Body of pancreas (tissue), 4 donors: ENCODE measurements around the gene ANAPC2. TPM values are rescaled to one million over a fixed set of nuclear protein-coding genes. Genes with fewer than 3 reads are reported as not detected.
A peak's percentile ranks its signal among the peaks of the same experiment; 100 is the strongest.

Experiments used
- ATAC-seq: fragments of 150-250 bp; one replicate; pipeline ENCODE4 v1.9.1; 2016
- DNase-seq, 4 donors: peaks; one replicate each; pipeline ENCODE4 v3.0.0-alpha.2; 2019
- H3K27ac ChIP-seq, 4 donors: fragments of 200-600 bp; sonication (generic); 1 replicate in 3 of 4; 2 replicates in 1 of 4; pipeline versions ENCODE4 v1.5.1 to v1.6.1; 2016 to 2019; ENCODE audit warnings: mild to moderate bottlenecking in 1 of 4, mixed read lengths in 1 of 4, moderate library complexity in 1 of 4
- H3K27me3 ChIP-seq, 2 donors: fragments of 200-600 bp; sonication (generic); one replicate each; pipeline ENCODE4 v1.6.0; 2016; ENCODE audit warnings: mild to moderate bottlenecking in 1 of 2
- H3K36me3 ChIP-seq, 2 donors: fragments of 200-600 bp; sonication (generic); replicated peaks in 1 of 2; 2 replicates each; pipeline ENCODE4 v1.5.1; 2016; ENCODE audit warnings: low read depth in 2 of 2; ENCODE audit not compliant: insufficient read depth in 1 of 2
- H3K4me1 ChIP-seq: fragments of 200-600 bp; sonication (generic); one replicate; pipeline ENCODE4 v1.6.0; 2016
- H3K4me3 ChIP-seq, 2 donors: fragments of 200-600 bp; sonication (generic); 1 replicate in 1 of 2; 2 replicates in 1 of 2; pipeline ENCODE4 v1.5.1; 2016 to 2019
- H3K9me3 ChIP-seq, 3 donors: fragments of 200-600 bp; sonication (generic); 1 replicate in 2 of 3; 2 replicates in 1 of 3; pipeline ENCODE4 v1.5.1; 2016
- CTCF ChIP-seq, 7 experiments: fragments of 450-650 bp in 4 of 7; fragments of 200-600 bp in 3 of 7; sonication (generic) in 3 of 7; IDR thresholded peaks; one replicate each; pipeline ENCODE4 v1.5.1; 2016 to 2019; ENCODE audit warnings: antibody characterized with exemption in 7 of 7
- POLR2A ChIP-seq, 3 donors: fragments of 450-650 bp; IDR thresholded peaks; one replicate each; pipeline ENCODE4 v1.6.1; 2016; ENCODE audit warnings: antibody characterized with exemption in 3 of 3, mild to moderate bottlenecking in 2 of 3
- WGBS, 2 donors: methylation state at CpG; one replicate each; pipeline ENCODE4 v1.1.5; 2017; 5-methylcytosine and 5-hydroxymethylcytosine counted together
- intact Hi-C: fragments of 100-400 bp; cut with DNase I; formaldehyde crosslinking; loops from one replicate; pipeline ENCODE4 v1.15.1; 2023
- microRNA-seq, 2 donors: library from miRNA; unstranded; fragments of <30 nt; microRNA quantifications; one replicate each; pipeline ENCODE4, GENCODE V29; 2016; ENCODE audit warnings: borderline number of aligned reads in 2 of 2, borderline replicate concordance in 2 of 2
- small RNA-seq: library from RNA; depleted of rRNA; stranded (forward); fragments of <200 nt; gene quantifications from one replicate; pipeline ENCODE3, GENCODE V24; 2016
- total RNA-seq, 2 donors: library from RNA; depleted of rRNA; stranded (reverse); fragments of >200 nt; gene quantifications; one replicate each; pipeline ENCODE4 v1.1.0, GENCODE V29; 2016

Gene ANAPC2
- total RNA-seq, 2 donors from 2014 or later, result 24.1 to 51.7 TPM

GRCh38 chr9:137127301-137128157, 60.8 kb downstream of the ANAPC2 start:
- WGBS, 2 donors, result 3% methylated on average over 24 of the region's 24 CpGs
- Histone ChIP-seq H3K27ac (peak overlapping the region; percentile 87 to 94 (median 90)), H3K27me3 (no peaks in the 10 kb centered on the region), H3K9me3 (no peaks in the 10 kb centered on the region), H3K36me3 (no peaks in the 10 kb centered on the region), H3K4me3 (no peak overlapping the region), H3K4me1 (peaks cover 42% of the 10 kb centered on the region)
- ATAC-seq (peak; percentile 67), DNase-seq (peak; percentile 77 to 88 (median 83))
- TF ChIP-seq CTCF (IDR thresholded peaks at IDR 0.05) (peak in 5 of 7 experiments; percentile 7 to 41 (median 36)), POLR2A (IDR thresholded peaks at IDR 0.05) (peak in 2 of 3 donors; percentile 68 to 76)
- intact Hi-C loops, result no loop called here

DNA sequence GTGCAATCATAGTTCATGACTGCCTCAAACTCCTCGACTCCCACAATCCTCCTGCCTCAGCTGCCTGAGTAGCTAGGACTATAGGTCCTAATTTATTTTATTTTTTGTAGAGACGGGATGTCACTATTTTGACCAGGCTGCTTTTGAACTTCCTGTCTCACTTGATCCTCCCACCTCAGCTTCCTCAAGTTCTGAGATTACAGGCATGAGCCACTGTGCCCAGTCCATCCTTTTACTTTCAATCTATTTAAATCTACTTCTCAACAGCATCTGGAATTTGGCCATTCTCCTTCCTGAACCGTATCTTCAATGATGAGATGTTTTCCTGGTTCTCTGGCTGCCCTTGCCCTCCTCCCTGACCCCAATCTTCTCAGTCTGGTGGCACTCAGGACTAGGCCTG, 61.6 kb downstream of the ANAPC2 start:
- ATAC-seq, result no peak
- intact Hi-C loops, result no loop called here
- Histone ChIP-seq H3K27me3 (no peaks in the 10 kb centered on the region), H3K4me3 (no peak overlapping the region), H3K36me3 (no peaks in the 10 kb centered on the region), H3K9me3 (no peaks in the 10 kb centered on the region), H3K27ac (peak overlapping the region; percentile 87 to 94 (median 90)), H3K4me1 (peaks cover 46% of the 10 kb centered on the region)
- WGBS, 2 donors, result 8 to 13% methylated on average over 3 of the region's 3 CpGs
- no peak for DNase-seq
- no peak for TF ChIP-seq CTCF (IDR thresholded peaks at IDR 0.05)
- TF ChIP-seq POLR2A (IDR thresholded peaks at IDR 0.05), result no peak

Small RNA genes lying within 50 kb of the gene (microRNA-seq; reads per million reads assigned to microRNA genes)
- 0 reads per million in 2 donors for gene MIR3621

Small RNA genes lying within 50 kb of the gene (small RNA-seq; reads per million reads assigned to genes)
- not detected for gene MIR3621

Other genes starting within 250 kb of the ANAPC2 start
- gene FBXW5, start 243.8 kb downstream of the ANAPC2 start, total RNA-seq, result 100 to 1,000 TPM; 156 to 161 TPM
- gene C8G, start 243.3 kb downstream of the ANAPC2 start, total RNA-seq, result not detected
- 1 to 10 TPM; 1.3 to 4.9 TPM for gene LCN12, start 236.3 kb downstream of the ANAPC2 start, total RNA-seq
- gene PTGDS, start 211.1 kb downstream of the ANAPC2 start, total RNA-seq, result 10 to 100 TPM; 17.8 to 48.0 TPM
- not detected for gene LCNL1, start 205.6 kb downstream of the ANAPC2 start, total RNA-seq
- 10 to 100 TPM; 34.0 to 97.2 TPM for gene PAXX, start 196.1 kb downstream of the ANAPC2 start, total RNA-seq
- gene CLIC3, start 192.0 kb downstream of the ANAPC2 start, total RNA-seq, result 1 to 10 TPM in 1 of 2 donors, not detected in 1; 2.0 TPM
- 10 to 100 TPM; 28.7 to 29.6 TPM for gene ABCA2, start 160.3 kb downstream of the ANAPC2 start, total RNA-seq
- gene FUT7, start 156.5 kb downstream of the ANAPC2 start, total RNA-seq, result not detected
- 100 to 1,000 TPM in 1 of 2 donors, 10 to 100 TPM in 1; 72.1 to 105 TPM for gene NPDC1, start 142.4 kb downstream of the ANAPC2 start, total RNA-seq
- gene ENTPD2, start 134.5 kb downstream of the ANAPC2 start, total RNA-seq, result 1 to 10 TPM; 1.3 to 1.6 TPM
- gene SAPCD2, start 118.0 kb downstream of the ANAPC2 start, total RNA-seq, result under 1 TPM; 0.66 to 0.78 TPM
- gene UAP1L1, start 111.0 kb downstream of the ANAPC2 start, total RNA-seq, result 1 to 10 TPM; 7.8 to 8.2 TPM
- gene MAN1B1, start 101.6 kb downstream of the ANAPC2 start, total RNA-seq, result 10 to 100 TPM; 32.6 to 34.2 TPM
- 100 to 1,000 TPM; 137 to 171 TPM for gene DPP7, start 73.8 kb downstream of the ANAPC2 start, total RNA-seq
- gene GRIN1, start 49.4 kb downstream of the ANAPC2 start, total RNA-seq, result not detected
- gene LRRC26, start 18.5 kb downstream of the ANAPC2 start, total RNA-seq, result 1 to 10 TPM in 1 of 2 donors, not detected in 1; 1.3 TPM
- not detected for gene TMEM210, start 16.5 kb downstream of the ANAPC2 start, total RNA-seq
- 10 to 100 TPM; 62.3 to 79.1 TPM for gene SSNA1, start 116 bp upstream of the ANAPC2 start, total RNA-seq
- gene TPRN, start 12.2 kb upstream of the ANAPC2 start, total RNA-seq, result 10 to 100 TPM; 90.0 to 91.3 TPM
- gene TMEM203, start 17.1 kb upstream of the ANAPC2 start, total RNA-seq, result 10 to 100 TPM; 11.9 to 18.1 TPM
- gene NDOR1, start 17.1 kb upstream of the ANAPC2 start, total RNA-seq, result 10 to 100 TPM; 17.1 to 22.7 TPM
- gene RNF208, start 33.7 kb upstream of the ANAPC2 start, total RNA-seq, result 10 to 100 TPM in 1 of 2 donors, under 1 TPM in 1; 0.78 to 14.5 TPM
- not detected for gene CYSRT1, start 36.6 kb upstream of the ANAPC2 start, total RNA-seq
- gene RNF224, start 38.9 kb upstream of the ANAPC2 start, total RNA-seq, result under 1 TPM in 1 of 2 donors, not detected in 1; 0.26 TPM
- gene SLC34A3, start 42.3 kb upstream of the ANAPC2 start, total RNA-seq, result under 1 TPM in 1 of 2 donors, not detected in 1; 0.33 TPM
- 100 to 1,000 TPM in 1 of 2 donors, 10 to 100 TPM in 1; 79.1 to 171 TPM for gene TUBB4B, start 52.7 kb upstream of the ANAPC2 start, total RNA-seq
- not detected for gene STPG3, start 62.7 kb upstream of the ANAPC2 start, total RNA-seq
- gene NELFB, start 66.8 kb upstream of the ANAPC2 start, total RNA-seq, result 10 to 100 TPM; 31.3 to 34.2 TPM
- 10 to 100 TPM in 1 of 2 donors, 1 to 10 TPM in 1; 9.9 to 12.2 TPM for gene TOR4A, start 89.2 kb upstream of the ANAPC2 start, total RNA-seq
- gene NRARP, start 113.7 kb upstream of the ANAPC2 start, total RNA-seq, result 10 to 100 TPM; 18.4 to 24.4 TPM
- 10 to 100 TPM; 23.3 to 34.9 TPM for gene EXD3, start 234.6 kb upstream of the ANAPC2 start, total RNA-seq
- 10 to 100 TPM in 1 of 2 donors, 1 to 10 TPM in 1; 7.3 to 12.9 TPM for gene NOXA1, start 234.8 kb upstream of the ANAPC2 start, total RNA-seq